Thoracic aorta (tissue), 2 donors: ENCODE results near the gene FIZ1. TPM values are rescaled to one million over a fixed set of nuclear protein-coding genes. Genes with fewer than 3 reads are reported as not detected.

ENCODE experiments used
- ATAC-seq: fragments of 150-250 bp; one replicate; pipeline ENCODE4 v1.8.0; 2017; ENCODE audit warnings: low read depth; ENCODE audit not compliant: insufficient number of reproducible peaks, low FRiP score
- DNase-seq: peaks from one replicate; pipeline ENCODE4 v3.0.0-alpha.2; 2020; ENCODE audit warnings: low spot score
- H3K27ac ChIP-seq, 2 donors: fragments of 200-600 bp; sonication (generic); 1 replicate in 1 of 2; 2 replicates in 1 of 2; pipeline ENCODE4 v1.5.1; 2016; ENCODE audit warnings: mild to moderate bottlenecking in 2 of 2, moderate library complexity in 2 of 2
- H3K27me3 ChIP-seq: fragments of 200-600 bp; sonication (generic); replicated peaks from 2 replicates; pipeline ENCODE4 v1.6.0; 2016; ENCODE audit warnings: mild to moderate bottlenecking; ENCODE audit not compliant: insufficient read depth
- H3K36me3 ChIP-seq: fragments of 200-600 bp; sonication (generic); one replicate; pipeline ENCODE4 v1.5.1; 2016
- H3K4me1 ChIP-seq, 2 donors: fragments of 200-600 bp; sonication (generic); 1 replicate in 1 of 2; 2 replicates in 1 of 2; pipeline versions ENCODE4 v1.5.1 to v1.6.0; 2016; ENCODE audit warnings: low read depth in 2 of 2, mild to moderate bottlenecking in 1 of 2; ENCODE audit not compliant: control insufficient read depth in 1 of 2
- H3K4me3 ChIP-seq: fragments of 200-600 bp; sonication (generic); 2 replicates; pipeline ENCODE4 v1.5.1; 2016; ENCODE audit warnings: mild to moderate bottlenecking
- H3K9me3 ChIP-seq: fragments of 200-600 bp; sonication (generic); 2 replicates; pipeline ENCODE4 v1.5.1; 2016
- CTCF ChIP-seq: fragments of 200-600 bp; sonication (generic); IDR thresholded peaks from one replicate; pipeline ENCODE4 v1.5.1; 2019; ENCODE audit warnings: antibody characterized with exemption
- total RNA-seq, 2 donors: library from RNA; depleted of rRNA; stranded (reverse); fragments of >200 nt; gene quantifications; one replicate each; pipeline versions ENCODE4 v1.1.0 to v1.2.3, GENCODE V29; 2016

Gene FIZ1
- total RNA-seq, 2 donors from 2014 or later, result 9.5 to 17.3 TPM

GRCh38 chr19:55567708-55568328, 31.5 kb downstream of the FIZ1 start:
- Histone ChIP-seq H3K27ac (no peak overlapping the region), H3K27me3 (no peaks in the 10 kb centered on the region), H3K4me1 (no peaks in the 10 kb centered on the region), H3K9me3 (no peaks in the 10 kb centered on the region), H3K4me3 (no peak overlapping the region), H3K36me3 (no peaks in the 10 kb centered on the region)
- DNase-seq (no peak), ATAC-seq (no peak)
- TF ChIP-seq CTCF, result no peak

- Histone ChIP-seq H3K27me3 (no peaks in the 10 kb centered on the region), H3K27ac (no peak overlapping the region), H3K36me3 (no peaks in the 10 kb centered on the region), H3K4me3 (no peak overlapping the region), H3K9me3 (no peaks in the 10 kb centered on the region), H3K4me1 (no peaks in the 10 kb centered on the region)
- no peak for DNase-seq
- ATAC-seq, result no peak
- no peak for TF ChIP-seq CTCF
Observed at GRCh38 chr19:55566823-55567222, 32.5 kb downstream of the FIZ1 start.

- no peak overlapping the region for H3K27ac ChIP-seq
- DNase-seq (no peak), ATAC-seq (no peak)
- H3K4me1 ChIP-seq, result no peaks in the 10 kb centered on the region
- no peak for TF ChIP-seq CTCF
- H3K36me3 ChIP-seq, result no peaks in the 10 kb centered on the region
- no peaks in the 10 kb centered on the region for H3K9me3 ChIP-seq
- no peaks in the 10 kb centered on the region for H3K27me3 ChIP-seq
- no peak overlapping the region for H3K4me3 ChIP-seq
Observed at GRCh38 chr19:55563261-55563690, 36.0 kb downstream of the FIZ1 start.

DNA sequence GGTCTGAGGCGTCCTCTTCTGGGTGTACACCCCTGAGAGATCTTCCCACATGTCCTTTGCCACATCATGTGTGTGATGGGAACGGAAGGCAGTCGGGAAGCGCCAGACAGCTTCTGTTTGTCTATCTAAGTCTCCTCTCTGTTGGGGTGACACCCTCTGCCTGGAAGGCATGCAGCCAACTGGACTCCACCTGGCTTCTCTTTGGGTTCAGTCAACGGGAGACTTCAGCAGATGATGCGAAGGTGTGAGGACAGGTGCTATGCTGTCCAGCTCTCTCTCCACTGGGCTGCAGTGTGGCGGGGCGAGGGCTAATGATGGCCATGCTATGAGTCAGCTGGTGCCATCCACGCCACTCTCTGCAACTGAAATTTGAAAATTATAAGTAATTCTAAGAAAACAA, 39.6 kb downstream of the FIZ1 start:
- ATAC-seq (no peak), DNase-seq (no peak)

DNA sequence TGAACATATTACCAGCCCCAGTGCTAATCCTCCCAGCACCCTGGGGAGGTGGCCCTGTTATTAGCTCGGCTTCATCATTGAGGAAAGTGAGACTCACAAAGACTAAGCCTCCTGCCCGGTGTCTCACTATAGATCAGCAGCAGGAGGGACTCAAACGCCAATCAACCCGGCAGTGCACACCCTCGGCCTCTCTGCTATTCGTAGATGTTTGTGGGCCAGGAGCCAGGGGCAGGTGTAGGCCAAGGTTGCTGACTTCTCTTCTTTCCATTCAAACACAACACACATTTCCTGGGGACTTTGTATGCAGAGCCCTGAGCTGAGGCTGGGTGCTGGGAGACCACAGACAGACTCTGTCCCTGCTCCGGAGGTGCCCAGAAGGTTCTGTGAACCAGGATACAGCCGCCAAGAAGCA, 44.6 kb downstream of the FIZ1 start:
- TF ChIP-seq CTCF, result no peak
- Histone ChIP-seq H3K36me3 (no peaks in the 10 kb centered on the region), H3K4me1 (peaks cover 4 to 5% of the 10 kb centered on the region in 2 donors), H3K27me3 (no peaks in the 10 kb centered on the region), H3K9me3 (no peaks in the 10 kb centered on the region), H3K27ac (no peak overlapping the region), H3K4me3 (no peak overlapping the region)
- DNase-seq (no peak), ATAC-seq (no peak)

More for the DNA sequence above, 39.6 kb downstream of the FIZ1 start:
- H3K4me3 ChIP-seq, result no peak overlapping the region
- no peaks in the 10 kb centered on the region for H3K4me1 ChIP-seq
- H3K27ac ChIP-seq, result no peak overlapping the region
- H3K9me3 ChIP-seq, result no peaks in the 10 kb centered on the region
- no peaks in the 10 kb centered on the region for H3K27me3 ChIP-seq
- no peak for TF ChIP-seq CTCF
- H3K36me3 ChIP-seq, result no peaks in the 10 kb centered on the region
